Memory B cell (primary cell): Measurements from ENCODE around the gene HMGXB3.

Source experiments
- ATAC-seq: fragments of 150-1000 bp; cut with Tn5 transposase; 2 replicates; pipeline ENCODE4 v1.10.0; 2021; ENCODE audit warnings: low read depth, mild to moderate bottlenecking, moderate library complexity
- DNase-seq, 2 donors: peaks; one replicate each; pipeline ENCODE4 v3.0.0; 2022; ENCODE audit warnings: low spot score in 2 of 2
- H3K27ac Mint-ChIP-seq: one replicate; pipeline ENCODE4 v1.8.0; 2022; ENCODE audit warnings: mild to moderate bottlenecking, moderate library complexity, mixed read lengths
- H3K27me3 Mint-ChIP-seq: one replicate; pipeline ENCODE4 v1.8.0; 2022; ENCODE audit warnings: mixed read lengths
- H3K36me3 Mint-ChIP-seq: one replicate; pipeline ENCODE4 v1.8.0; 2022; ENCODE audit warnings: mild to moderate bottlenecking, mixed read lengths
- H3K4me1 Mint-ChIP-seq: one replicate; pipeline ENCODE4 v1.8.0; 2022; ENCODE audit warnings: mixed read lengths
- H3K4me3 Mint-ChIP-seq: one replicate; pipeline ENCODE4 v1.8.0; 2022; ENCODE audit warnings: mild to moderate bottlenecking, moderate library complexity, mixed read lengths
- H3K9me3 Mint-ChIP-seq: one replicate; pipeline ENCODE4 v1.8.0; 2022; ENCODE audit warnings: mixed read lengths

The HMGXB3 gene

DNA sequence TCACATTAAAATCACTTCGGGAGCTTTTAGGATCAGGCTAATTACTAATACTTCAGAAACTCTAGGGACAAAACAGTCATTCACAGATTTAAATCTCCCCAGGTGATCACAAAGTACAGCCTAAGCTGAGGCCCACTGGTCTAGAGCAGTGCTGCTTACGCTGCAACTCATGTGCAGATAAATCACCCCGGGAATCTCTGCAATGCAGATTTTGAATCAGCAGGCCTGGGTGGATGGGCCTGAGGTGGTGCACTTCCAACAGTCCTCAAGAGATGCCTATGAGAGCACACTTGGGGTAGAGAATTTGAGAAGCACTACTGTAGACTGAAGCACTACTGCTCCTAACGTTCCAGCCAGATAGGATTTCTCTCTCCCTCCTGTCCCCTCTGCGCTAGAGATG lies 57.5 kb downstream of the HMGXB3 start:
- peaks cover 9% of the 10 kb centered on the region for H3K36me3 Mint-ChIP-seq
- no peaks in the 10 kb centered on the region for H3K4me1 Mint-ChIP-seq
- no peaks in the 10 kb centered on the region for H3K9me3 Mint-ChIP-seq
- ATAC-seq (no peak), DNase-seq (no peak)
- H3K27me3 Mint-ChIP-seq: no peaks in the 10 kb centered on the region
- H3K4me3 Mint-ChIP-seq: no peak overlapping the region
- peak overlapping the region; percentile 4 for H3K27ac Mint-ChIP-seq

DNA sequence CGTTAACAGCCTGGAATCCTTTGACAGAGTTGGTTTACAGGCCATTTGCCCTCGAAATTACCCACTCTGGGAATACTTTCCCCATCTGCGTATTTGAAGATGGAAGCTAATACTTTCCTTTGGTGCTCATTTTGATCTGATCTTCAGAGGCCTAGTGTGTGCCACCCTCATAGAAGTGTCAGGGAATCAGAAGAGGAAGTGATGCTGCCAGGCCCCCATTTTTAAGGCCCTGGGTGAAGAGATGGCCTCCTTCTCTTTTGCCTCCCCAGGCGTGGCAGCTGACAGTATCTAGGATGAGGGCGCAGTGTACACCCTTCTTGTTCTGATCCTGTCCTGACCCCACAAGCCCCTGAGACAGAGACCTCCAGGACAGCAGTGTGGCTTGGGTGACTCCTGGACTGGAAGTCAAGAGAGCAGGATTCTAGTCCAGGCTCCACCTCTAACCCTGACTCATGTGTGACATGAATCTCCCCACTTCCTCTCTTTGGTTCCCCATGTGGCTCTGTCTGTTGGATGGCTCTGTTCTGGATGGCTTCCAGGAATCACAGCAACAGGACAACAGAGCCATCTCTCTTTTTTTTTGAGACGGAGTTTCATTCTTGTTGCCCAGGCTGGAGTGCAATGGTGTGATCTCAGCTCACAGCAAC lies 58.1 kb downstream of the HMGXB3 start:
- DNase-seq (no peak), ATAC-seq (no peak)
- H3K4me3 Mint-ChIP-seq: no peak overlapping the region
- no peaks in the 10 kb centered on the region for H3K9me3 Mint-ChIP-seq
- no peaks in the 10 kb centered on the region for H3K4me1 Mint-ChIP-seq
- peaks cover 5% of the 10 kb centered on the region for H3K36me3 Mint-ChIP-seq
- no peak overlapping the region for H3K27ac Mint-ChIP-seq
- no peaks in the 10 kb centered on the region for H3K27me3 Mint-ChIP-seq

DNA sequence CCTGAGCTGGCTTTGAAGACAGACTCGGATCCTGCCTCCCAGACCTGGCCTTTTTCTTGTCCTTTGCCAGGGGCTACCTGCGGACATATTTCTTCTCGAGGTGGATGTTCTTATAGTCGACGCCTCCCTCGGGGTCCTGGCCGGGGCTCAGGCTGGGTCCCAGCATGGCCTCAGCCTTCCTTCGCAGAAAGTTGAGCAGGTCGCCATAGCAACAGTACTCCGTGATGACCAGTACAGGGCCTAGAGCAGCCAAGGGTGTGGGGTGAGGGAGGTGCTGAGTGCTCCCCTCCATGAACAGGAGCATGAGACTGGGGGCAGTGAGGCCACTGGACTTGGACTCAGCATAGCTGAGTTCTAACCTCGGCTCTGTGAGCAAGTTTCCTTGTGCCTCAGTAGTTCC lies 59.1 kb downstream of the HMGXB3 start:
- Mint-ChIP-seq H3K27ac (no peak overlapping the region), H3K4me1 (no peaks in the 10 kb centered on the region), H3K27me3 (no peaks in the 10 kb centered on the region), H3K36me3 (no peaks in the 10 kb centered on the region), H3K4me3 (no peak overlapping the region), H3K9me3 (no peaks in the 10 kb centered on the region)
- DNase-seq (no peak), ATAC-seq (no peak)

DNA sequence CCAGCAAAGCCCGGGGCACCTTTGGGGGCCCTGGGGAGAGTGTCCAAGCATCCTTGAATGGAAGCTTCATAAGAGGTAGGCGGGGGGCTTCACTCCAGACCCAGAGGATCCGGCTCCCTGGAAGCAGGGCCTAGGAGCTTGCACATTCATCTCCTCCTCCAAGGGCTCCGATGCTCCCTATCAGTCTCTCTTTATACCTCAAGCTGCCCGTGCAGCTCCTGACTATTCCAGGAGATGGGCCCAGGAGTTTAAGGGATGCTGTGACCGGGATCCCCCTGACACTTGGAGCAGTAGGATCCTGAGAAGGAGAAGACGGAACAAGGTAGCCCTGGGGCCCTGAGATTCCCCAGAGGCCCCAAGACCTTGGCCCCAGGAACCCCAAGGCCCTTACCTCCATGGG lies 59.9 kb downstream of the HMGXB3 start:
- H3K9me3 Mint-ChIP-seq: no peaks in the 10 kb centered on the region
- H3K4me3 Mint-ChIP-seq: no peak overlapping the region
- no peaks in the 10 kb centered on the region for H3K27me3 Mint-ChIP-seq
- DNase-seq (no peak), ATAC-seq (no peak)
- no peaks in the 10 kb centered on the region for H3K36me3 Mint-ChIP-seq
- H3K27ac Mint-ChIP-seq: no peak overlapping the region
- H3K4me1 Mint-ChIP-seq: no peaks in the 10 kb centered on the region

DNA sequence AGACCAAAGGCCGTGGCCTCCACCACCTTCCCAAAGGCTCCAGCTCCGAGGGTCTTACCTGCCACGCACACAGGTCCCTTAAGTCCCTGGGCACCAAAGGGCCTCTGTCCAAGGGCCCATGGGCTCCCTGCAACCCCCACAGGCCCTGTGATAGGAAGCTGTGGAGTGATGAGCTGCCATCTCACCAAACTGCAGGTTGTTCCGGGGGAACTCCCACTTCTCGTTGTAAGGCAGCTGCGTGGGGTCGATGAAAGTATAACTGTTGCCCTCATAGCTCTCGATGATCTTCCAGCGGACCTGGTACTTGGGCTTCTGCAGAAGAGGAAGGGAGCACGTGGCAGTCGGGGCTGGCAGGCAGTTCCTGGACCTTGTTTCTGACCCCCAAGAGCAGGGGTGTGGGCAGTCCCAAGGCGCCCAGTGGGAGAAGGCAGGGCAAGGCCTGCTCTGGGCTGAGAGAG lies 61.0 kb downstream of the HMGXB3 start:
- DNase-seq: no peak
- no peak for ATAC-seq
- H3K4me3 Mint-ChIP-seq: no peak overlapping the region
- no peaks in the 10 kb centered on the region for H3K36me3 Mint-ChIP-seq
- H3K9me3 Mint-ChIP-seq: no peaks in the 10 kb centered on the region
- H3K27ac Mint-ChIP-seq: no peak overlapping the region
- peaks cover 4% of the 10 kb centered on the region for H3K4me1 Mint-ChIP-seq
- H3K27me3 Mint-ChIP-seq: no peaks in the 10 kb centered on the region

DNA sequence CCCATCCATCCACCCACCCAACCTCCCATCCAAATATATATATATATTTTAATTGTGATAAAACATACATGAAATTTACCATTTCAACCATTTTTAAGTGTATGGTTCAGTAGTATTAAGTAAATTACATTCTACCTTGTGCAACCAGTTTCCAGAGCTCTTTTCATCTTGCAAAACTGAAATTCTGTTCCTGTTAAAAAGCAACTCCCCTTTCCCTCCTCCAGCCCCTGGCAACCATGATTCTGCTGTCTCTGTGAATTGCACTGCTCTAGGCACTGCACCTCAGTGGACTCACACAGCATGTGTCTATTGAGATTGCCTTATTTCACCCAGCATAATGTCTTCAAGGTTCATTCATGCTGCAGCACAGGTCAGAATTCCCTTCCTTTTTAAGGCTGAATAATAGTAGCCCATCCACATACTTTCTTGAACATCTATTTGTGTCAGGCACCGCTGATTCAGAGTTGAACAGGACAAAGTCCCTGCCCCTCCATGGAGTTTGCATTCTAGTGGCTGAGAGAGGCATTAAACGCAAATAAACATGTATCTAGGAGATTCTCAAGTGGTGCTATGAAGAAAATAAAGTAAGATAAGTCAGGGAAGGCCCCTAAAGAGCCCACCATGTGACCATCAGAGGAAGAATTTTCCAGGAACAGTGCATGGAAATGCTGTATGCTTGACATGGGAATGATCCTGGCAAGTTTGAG lies 61.8 kb downstream of the HMGXB3 start:
- no peak overlapping the region for H3K27ac Mint-ChIP-seq
- peaks cover 3% of the 10 kb centered on the region for H3K27me3 Mint-ChIP-seq

DNA sequence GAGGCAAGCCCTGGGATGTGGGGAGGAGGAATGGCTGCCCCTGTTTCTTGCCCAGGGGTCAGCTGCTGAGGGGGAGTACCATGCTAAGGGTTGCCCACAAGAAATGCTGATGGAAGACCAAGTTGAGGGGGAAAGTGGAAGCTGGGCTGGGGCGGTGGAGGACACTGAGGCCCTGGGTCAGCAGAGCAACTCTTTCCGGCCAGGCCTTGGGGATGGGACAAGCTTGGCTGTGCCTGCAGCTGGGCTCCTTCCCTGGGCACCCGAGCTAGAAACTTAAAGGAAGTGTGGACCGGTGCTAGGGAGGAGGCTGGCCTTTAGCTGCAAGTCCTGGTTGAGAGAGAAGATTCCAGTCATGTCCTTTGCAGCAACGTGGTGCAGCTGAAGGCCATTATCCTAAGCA lies 63.1 kb downstream of the HMGXB3 start:
- ATAC-seq (no peak), DNase-seq (no peak)
- H3K4me3 Mint-ChIP-seq: no peak overlapping the region
- H3K4me1 Mint-ChIP-seq: peaks cover 15% of the 10 kb centered on the region
- H3K27ac Mint-ChIP-seq: no peak overlapping the region
- H3K9me3 Mint-ChIP-seq: no peaks in the 10 kb centered on the region
- H3K27me3 Mint-ChIP-seq: peaks cover 3% of the 10 kb centered on the region
- H3K36me3 Mint-ChIP-seq: no peaks in the 10 kb centered on the region

More for the DNA sequence above, 61.8 kb downstream of the HMGXB3 start:
- ATAC-seq (no peak), DNase-seq (no peak)
- Mint-ChIP-seq H3K9me3 (no peaks in the 10 kb centered on the region), H3K4me3 (no peak overlapping the region), H3K4me1 (peaks cover 10% of the 10 kb centered on the region), H3K36me3 (no peaks in the 10 kb centered on the region)

DNA sequence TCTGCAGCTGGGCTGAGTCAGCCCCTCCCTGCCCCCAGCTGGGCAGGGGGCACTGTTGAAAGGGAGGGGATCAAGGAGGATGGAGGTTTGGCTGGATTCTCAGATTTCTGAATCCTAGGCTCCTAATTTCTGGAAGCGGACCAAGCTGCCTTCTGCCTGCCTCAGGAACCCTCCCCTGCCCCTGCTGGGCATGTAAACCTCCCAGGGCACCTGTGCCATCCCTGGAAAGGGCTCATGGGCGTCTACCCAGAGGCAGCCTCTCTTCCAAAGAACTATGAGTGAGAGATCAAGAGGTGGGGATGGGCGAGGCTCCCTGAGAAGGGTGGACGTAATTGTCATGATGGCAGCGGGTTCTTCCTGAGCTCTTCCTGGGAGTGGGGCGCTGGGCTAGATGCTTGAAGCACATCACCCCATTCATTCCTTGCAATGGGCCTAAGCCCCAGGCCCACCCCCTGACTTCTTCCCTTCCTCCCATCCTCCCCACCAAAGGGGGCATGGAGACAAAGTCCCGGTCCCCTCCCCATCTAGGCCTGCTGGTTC lies 64.2 kb downstream of the HMGXB3 start:
- no peaks in the 10 kb centered on the region for H3K36me3 Mint-ChIP-seq
- no peak for ATAC-seq
- H3K4me3 Mint-ChIP-seq: no peak overlapping the region
- DNase-seq: no peak
- H3K9me3 Mint-ChIP-seq: no peaks in the 10 kb centered on the region
- peaks cover 3% of the 10 kb centered on the region for H3K27me3 Mint-ChIP-seq
- peaks cover 15% of the 10 kb centered on the region for H3K4me1 Mint-ChIP-seq
- H3K27ac Mint-ChIP-seq: no peak overlapping the region

DNA sequence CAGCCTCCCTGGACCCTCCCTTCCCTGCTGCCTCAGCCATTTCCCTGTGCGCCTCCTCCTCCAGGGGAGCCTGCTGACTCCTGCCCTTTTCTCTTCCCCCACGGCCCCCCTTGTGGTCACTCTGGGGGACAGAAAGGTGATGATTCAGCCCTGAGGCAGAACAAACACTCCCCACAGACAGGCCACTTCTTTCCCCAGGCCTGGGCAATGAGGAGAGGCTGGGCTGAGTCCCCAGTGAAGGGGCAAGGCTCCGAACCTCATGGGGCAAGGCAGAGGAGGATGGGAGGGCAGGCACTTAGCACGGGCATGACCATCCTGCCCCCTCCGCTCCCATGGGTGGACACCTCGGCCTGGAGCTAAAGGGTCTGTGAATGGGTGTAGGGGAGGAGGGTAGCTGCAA lies 64.8 kb downstream of the HMGXB3 start:
- H3K4me1 Mint-ChIP-seq: peaks cover 15% of the 10 kb centered on the region
- H3K4me3 Mint-ChIP-seq: no peak overlapping the region
- DNase-seq: no peak

DNA sequence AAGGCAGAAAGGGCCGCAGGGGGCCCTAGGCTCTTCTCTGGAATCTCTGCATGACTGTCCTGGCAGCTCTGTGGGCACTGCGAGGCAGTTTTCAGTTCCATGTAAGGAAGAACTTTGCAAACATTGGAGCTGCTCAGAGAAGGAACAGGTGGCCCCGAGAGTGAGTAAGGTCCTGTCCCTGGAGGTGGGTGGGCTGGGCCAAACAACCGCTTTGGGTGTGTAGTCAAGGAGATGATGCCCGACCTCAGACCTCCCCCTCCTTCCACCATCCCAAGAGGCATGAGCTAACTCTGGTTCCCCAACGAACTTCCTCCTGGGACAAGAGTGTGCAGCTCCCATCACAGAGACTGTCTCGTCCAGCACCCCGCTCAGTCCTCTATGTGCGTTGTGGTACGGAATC lies 65.3 kb downstream of the HMGXB3 start:
- H3K9me3 Mint-ChIP-seq: no peaks in the 10 kb centered on the region
- H3K36me3 Mint-ChIP-seq: no peaks in the 10 kb centered on the region
- H3K4me1 Mint-ChIP-seq: peaks cover 15% of the 10 kb centered on the region
- peaks cover 3% of the 10 kb centered on the region for H3K27me3 Mint-ChIP-seq
- no peak overlapping the region for H3K4me3 Mint-ChIP-seq
- no peak for ATAC-seq
- no peak for DNase-seq
- no peak overlapping the region for H3K27ac Mint-ChIP-seq

More for the DNA sequence above, 64.8 kb downstream of the HMGXB3 start:
- no peak for ATAC-seq
- Mint-ChIP-seq H3K27ac (no peak overlapping the region), H3K27me3 (peaks cover 3% of the 10 kb centered on the region), H3K36me3 (no peaks in the 10 kb centered on the region), H3K9me3 (no peaks in the 10 kb centered on the region)

DNA sequence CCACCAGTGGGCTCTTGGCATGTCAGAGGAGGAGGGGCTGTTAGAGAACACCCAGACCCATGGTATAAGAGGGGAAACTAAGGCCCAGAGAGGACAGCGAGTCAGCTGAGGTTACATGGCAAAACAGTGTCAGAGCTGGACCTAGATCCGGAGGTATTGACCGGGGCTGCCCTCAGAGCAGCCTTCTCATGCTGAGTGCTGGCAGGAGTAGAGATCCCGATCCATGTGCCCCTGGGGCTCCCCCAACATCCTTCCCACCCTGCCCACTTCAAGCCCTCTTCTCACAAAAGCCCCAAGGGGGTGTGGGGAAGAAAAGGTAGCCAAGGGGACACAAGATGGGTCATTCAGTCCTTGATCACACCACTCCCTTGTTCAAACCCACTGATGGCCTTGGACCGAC lies 65.9 kb downstream of the HMGXB3 start:
- DNase-seq (no peak), ATAC-seq (no peak)
- peaks cover 15% of the 10 kb centered on the region for H3K4me1 Mint-ChIP-seq
- H3K36me3 Mint-ChIP-seq: no peaks in the 10 kb centered on the region
- no peak overlapping the region for H3K4me3 Mint-ChIP-seq
- H3K27me3 Mint-ChIP-seq: peaks cover 3% of the 10 kb centered on the region
- peak overlapping the region; percentile 4 for H3K27ac Mint-ChIP-seq
- H3K9me3 Mint-ChIP-seq: no peaks in the 10 kb centered on the region

DNA sequence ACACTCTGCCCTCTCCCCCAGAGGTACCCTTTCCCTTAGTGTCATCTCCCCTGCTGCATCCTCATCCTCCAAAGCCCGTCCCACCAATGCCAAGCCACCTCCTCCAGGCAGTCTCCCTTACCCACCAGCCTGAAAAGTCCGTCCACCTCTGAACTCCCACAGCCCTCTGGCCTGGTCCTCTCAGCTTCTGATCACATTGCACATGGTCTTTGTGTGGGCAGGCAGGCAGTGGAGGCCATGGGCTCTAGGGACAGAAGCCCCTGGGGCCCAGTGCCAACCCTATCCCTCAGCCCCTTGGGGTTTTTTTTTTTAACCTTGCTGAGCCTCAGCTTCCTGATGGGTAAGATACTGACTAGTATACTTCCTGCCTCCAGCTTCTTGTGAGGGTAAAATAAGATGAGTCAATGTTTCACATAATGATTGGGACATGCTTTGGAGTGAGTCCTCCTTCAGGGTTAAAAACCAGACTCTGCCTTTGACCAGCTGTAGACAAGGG lies 66.4 kb downstream of the HMGXB3 start:
- no peak for ATAC-seq
- Mint-ChIP-seq H3K27ac (peak overlapping the region; percentile 4), H3K27me3 (peaks cover 3% of the 10 kb centered on the region), H3K4me1 (peaks cover 15% of the 10 kb centered on the region), H3K9me3 (no peaks in the 10 kb centered on the region), H3K36me3 (no peaks in the 10 kb centered on the region), H3K4me3 (no peak overlapping the region)
- no peak for DNase-seq

DNA sequence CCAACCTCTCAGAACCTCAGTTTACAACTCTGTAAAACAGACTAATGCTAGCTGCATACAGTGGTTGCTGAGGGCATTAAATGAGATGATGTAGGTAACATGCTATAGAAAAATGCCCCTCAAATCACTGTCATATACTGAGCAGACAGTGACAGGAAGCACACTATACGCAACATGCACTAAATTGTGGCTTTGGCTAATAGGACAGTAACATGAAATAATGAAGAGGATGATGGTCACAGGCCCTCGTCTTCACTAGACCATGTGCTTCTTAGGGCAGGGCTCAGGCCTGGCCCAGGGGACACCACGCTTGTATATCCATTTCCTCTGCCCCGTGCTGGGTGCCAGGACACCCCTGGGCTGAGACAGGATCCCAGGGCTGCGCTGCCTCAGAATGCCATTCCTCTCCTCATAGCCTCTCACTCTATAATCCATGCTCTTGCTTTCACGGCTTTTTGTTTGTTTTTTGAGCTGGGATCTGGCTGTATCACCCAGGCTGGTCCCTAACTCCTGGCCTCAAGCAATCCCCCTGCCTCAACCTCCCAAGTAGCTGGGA lies 66.9 kb downstream of the HMGXB3 start:
- no peaks in the 10 kb centered on the region for H3K9me3 Mint-ChIP-seq
- no peaks in the 10 kb centered on the region for H3K36me3 Mint-ChIP-seq
- no peak overlapping the region for H3K27ac Mint-ChIP-seq
- DNase-seq (no peak), ATAC-seq (no peak)
- peaks cover 3% of the 10 kb centered on the region for H3K27me3 Mint-ChIP-seq
- H3K4me1 Mint-ChIP-seq: peaks cover 15% of the 10 kb centered on the region
- H3K4me3 Mint-ChIP-seq: no peak overlapping the region

DNA sequence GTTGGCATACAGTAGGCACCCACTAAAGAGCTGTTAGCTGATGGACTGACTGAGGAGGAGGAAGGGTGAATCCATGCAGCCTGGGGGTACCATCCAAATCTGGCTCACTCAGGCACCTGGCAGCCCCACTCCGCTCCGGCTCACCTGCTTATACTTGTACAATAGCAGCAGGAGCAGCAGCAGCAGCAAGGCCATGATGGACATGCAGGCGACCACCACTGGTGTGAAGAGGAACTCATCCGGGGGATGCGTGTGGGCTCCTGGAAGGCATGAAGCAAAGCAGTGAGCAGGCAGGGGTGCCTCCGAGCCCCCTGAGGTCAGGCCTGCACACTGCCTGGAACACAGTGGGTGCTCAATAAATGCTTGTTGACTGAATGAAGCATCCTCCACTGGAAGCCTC lies 67.5 kb downstream of the HMGXB3 start:
- Mint-ChIP-seq H3K27me3 (peaks cover 3% of the 10 kb centered on the region), H3K27ac (no peak overlapping the region), H3K4me3 (no peak overlapping the region), H3K36me3 (peaks cover 3% of the 10 kb centered on the region), H3K9me3 (no peaks in the 10 kb centered on the region), H3K4me1 (peaks cover 15% of the 10 kb centered on the region)
- ATAC-seq (no peak), DNase-seq (no peak)
